Left lobe of liver (tissue), 2 donors: ENCODE results near the gene TBC1D16. TPM values are rescaled to one million over a fixed set of nuclear protein-coding genes. Genes with fewer than 3 reads are reported as not detected.

Experiments
- ATAC-seq: fragments of 200-7000 bp; cut with Tn5 transposase; one replicate; pipeline ENCODE4 v1.9.1; 2020; ENCODE audit warnings: mild to moderate bottlenecking, moderate library complexity
- DNase-seq: peaks from one replicate; pipeline ENCODE4 v3.0.0-alpha.2; 2020; ENCODE audit warnings: low spot score
- total RNA-seq: library from RNA; stranded (reverse); gene quantifications from one replicate; pipeline ENCODE4 v1.2.1, GENCODE V29; 2021
- donor health status: DM: no; HTN: no; CAD: no; lungs with moderate emphysema.
- donor health status: DM: no; HTN: yes; CAD: no.

The TBC1D16 gene
- total RNA-seq, 1 donor from 2014 or later, result 16.4 TPM

- no peak for ATAC-seq
- DNase-seq, result peak; percentile 38
Observed at GRCh38 chr17:79954281-79955166, 81.1 kb downstream of the TBC1D16 start.

DNA sequence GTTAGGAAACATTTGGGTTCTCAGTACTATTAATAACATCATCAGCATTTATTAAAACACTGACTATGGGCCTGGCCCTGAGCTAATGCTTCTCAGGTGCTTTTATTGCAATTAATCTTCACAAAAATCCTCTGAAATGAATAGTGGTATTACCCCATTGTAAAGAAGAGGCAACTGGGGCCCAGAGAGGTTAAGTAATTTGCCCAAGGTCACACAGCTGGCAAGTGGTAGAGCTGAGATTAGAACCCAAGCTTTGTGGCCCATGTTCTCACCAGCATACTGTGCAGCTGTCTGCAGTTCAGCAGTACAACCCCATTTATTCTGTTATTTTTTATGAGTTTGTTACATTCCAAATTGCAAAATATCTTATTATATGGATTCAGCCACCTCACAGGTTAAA lies 82.3 kb downstream of the TBC1D16 start:
- ATAC-seq (no peak), DNase-seq (no peak)

DNA sequence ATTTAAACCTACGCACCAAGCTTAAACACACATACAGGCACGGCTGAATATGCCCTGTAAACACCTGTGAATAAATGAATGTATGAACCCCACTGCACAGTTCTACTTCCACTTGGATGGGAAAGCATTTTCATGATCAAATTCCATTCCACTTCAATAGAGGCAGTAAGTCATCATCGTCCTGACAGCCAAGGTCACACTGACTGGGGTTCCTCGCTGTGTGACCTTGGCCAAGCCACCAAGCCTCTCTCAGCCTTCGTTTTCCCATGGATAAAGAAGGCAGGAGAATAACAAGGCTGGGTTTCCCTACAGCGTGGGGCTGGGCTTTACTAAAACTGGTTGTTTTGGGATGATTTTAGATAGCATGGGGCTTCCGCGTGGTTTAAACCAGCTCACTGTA lies 82.8 kb downstream of the TBC1D16 start:
- ATAC-seq, result no peak
- DNase-seq, result peak; percentile 10

DNA sequence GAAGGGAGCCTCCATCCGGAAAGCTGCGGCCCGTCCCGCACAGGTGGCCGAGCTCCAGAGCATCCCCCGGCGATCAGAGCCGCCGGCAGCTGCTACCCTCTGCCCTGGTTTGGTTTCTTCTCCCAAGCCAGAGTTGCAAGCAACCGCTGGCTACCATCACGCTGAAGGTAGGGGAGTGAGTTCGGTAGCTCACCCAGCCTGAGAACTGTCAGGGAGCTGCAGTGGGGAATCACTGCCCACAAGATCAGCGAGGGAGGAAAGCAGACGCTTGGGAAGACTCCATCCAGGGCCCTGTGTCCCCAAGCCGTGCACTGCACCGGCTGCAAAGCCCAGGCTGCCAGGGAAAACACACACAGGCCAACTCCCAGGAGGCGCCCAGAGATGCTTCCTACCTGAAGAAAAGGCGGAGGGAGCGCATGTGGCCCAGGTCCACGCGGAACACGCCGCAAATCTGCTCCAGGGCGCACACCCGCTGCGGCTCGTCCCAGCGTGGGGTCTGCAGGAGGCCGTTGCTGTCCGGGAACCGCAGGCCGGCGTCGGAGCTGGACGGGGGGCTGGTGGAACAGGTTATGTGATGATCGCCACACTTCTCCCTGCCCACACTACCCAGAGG lies 83.3 kb downstream of the TBC1D16 start:
- peak; percentile 40 for DNase-seq
- no peak for ATAC-seq

DNA sequence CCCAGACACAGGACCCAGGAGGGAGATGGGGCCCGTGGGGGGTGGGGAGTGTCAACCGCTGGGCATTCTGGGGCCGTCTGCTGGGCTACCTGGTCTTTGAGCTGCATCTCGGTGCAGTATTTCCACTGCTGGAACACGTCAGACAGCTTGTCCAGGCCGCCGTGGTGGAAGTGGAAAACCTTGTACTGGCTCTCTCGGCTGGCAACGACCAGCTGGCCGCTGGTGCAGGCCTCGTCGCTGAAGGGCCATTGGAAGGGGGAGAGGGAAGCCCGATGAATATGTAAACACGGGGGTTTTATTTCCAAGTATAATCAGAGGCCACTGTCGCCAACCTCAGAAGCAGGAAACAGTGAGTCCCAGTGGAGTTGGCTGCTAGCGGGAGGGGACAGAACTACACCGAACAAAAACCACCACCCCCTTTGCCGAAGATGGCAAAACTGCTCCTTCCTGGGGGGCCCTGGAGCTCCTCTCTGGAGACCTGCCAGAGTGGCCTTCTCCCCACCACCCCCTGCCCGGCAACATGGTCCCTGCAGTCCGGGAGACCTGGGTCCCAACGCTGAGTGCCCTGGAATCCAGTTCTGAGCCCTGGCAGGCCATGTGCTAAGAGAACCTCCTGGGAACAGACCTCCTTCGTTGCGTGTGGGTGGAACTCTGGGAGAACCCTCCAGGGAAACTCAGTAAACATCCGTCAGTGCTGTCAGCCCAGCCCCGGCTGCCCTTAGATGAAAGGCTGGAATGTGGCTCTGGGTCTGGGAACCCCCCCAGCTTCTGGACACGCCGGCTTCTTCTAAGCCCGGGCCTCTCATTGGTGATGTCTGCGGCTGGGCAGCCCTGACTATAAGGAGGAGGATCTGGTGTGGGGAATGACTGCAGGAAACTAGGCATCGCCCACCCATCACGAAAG lies 84.1 kb downstream of the TBC1D16 start:
- DNase-seq (peak; percentile 40), ATAC-seq (peak; percentile 9)

DNA sequence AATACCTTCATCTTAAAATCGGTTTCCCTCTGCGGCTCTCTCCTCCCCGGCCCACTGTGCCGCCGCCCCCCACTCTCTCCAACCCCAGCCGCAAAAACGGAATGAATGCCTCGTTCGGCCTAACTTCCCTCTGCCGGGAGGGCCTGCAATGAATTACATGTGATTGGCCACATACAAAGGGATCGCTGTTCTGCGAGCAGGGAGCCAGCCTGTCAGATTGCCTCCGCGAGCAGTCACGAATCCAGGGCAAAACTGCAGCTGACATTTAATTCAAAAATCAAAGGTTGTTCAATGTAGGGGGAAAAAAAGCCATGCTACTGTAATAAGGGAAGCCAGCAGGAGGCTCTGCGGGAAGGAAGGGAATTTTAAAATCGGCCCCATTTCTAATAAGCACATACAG lies 84.9 kb downstream of the TBC1D16 start:
- no peak for ATAC-seq
- peak; percentile 33 for DNase-seq

- ATAC-seq, result no peak
Observed at GRCh38 chr17:79950306-79950705, 85.4 kb downstream of the TBC1D16 start.

GRCh38 chr17:79949656-79950209 lies 85.9 kb downstream of the TBC1D16 start:
- DNase-seq (peak; percentile 43), ATAC-seq (no peak)

More at GRCh38 chr17:79950306-79950705, 85.4 kb downstream of the TBC1D16 start:
- DNase-seq, result peak; percentile 43

DNA sequence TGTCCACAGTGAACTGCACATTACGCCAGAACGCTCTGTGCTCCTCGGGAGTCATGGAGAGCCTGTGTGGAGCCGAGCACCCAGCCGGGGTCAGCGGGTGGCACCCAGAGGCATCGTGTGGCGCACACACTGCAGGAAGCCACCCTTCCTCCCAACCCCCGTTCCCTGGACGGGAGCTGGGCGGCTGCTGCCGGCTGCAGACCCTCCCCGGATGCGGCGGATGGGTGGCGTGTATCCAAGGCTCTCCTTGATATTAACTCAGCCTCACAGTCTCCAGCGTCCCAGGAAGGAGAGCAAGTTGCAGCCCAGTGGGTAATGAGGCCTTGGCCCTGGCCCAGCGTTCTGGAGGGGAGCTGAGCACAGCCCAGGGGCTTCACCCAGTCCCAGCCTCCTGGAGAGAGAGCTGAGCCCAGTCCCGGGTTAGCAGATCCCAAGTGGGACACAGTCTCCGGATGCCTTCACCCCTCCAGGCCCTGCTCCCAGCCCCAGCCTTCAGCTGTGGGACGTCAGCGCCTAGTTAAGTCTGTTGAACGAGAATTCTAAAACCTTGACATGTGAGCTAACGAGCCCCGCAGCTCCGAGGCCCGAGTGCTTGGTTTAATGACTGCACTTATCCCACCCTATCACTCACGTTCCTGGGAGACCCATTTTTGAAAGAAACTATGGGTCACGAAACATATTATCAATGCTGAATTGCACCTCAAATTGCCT lies 86.6 kb downstream of the TBC1D16 start:
- no peak for ATAC-seq
- peak; percentile 41 for DNase-seq

GRCh38 chr17:79948406-79948944 lies 87.2 kb downstream of the TBC1D16 start:
- no peak for ATAC-seq

GRCh38 chr17:79947351-79948031 lies 88.2 kb downstream of the TBC1D16 start:
- DNase-seq (peak; percentile 43), ATAC-seq (no peak)

More at GRCh38 chr17:79948406-79948944, 87.2 kb downstream of the TBC1D16 start:
- peak; percentile 37 for DNase-seq

GRCh38 chr17:79946352-79947231 lies 89.1 kb downstream of the TBC1D16 start:
- DNase-seq (peak; percentile 40), ATAC-seq (no peak)

GRCh38 chr17:79945591-79946255 lies 89.9 kb downstream of the TBC1D16 start:
- DNase-seq, result peak; percentile 38

GRCh38 chr17:79944821-79945391 lies 90.8 kb downstream of the TBC1D16 start:
- ATAC-seq, result no peak
- peak; percentile 42 for DNase-seq

More at GRCh38 chr17:79945591-79946255, 89.9 kb downstream of the TBC1D16 start:
- no peak for ATAC-seq

DNA sequence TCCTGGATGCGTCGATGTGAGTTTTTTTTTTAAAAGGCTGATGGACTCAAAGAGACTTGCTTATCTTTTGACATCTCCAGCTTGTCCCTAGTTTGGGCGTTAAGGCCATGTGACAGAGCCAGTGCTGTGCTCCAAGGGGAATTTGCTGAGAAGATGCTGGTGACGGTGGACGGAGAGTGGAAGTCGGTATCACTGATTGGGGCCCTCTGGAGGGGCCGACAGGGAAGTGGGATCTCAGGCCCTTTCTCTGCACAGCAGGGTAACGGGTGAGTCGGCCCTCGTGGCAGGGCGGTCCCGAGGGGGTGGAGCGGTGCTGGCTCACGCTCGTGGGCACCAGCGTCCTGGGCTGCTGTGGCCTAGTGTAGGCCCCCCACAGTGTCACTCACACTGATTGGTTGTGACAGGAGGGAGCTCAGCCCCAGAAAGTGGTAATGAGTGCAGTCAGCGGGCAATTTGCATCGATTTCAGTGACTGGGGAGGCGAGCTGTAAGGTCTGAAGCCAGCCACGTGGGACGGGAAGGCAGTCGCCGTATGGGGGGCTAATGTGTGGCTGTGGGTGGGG lies 91.3 kb downstream of the TBC1D16 start:
- DNase-seq, result peak; percentile 43
- no peak for ATAC-seq

DNA sequence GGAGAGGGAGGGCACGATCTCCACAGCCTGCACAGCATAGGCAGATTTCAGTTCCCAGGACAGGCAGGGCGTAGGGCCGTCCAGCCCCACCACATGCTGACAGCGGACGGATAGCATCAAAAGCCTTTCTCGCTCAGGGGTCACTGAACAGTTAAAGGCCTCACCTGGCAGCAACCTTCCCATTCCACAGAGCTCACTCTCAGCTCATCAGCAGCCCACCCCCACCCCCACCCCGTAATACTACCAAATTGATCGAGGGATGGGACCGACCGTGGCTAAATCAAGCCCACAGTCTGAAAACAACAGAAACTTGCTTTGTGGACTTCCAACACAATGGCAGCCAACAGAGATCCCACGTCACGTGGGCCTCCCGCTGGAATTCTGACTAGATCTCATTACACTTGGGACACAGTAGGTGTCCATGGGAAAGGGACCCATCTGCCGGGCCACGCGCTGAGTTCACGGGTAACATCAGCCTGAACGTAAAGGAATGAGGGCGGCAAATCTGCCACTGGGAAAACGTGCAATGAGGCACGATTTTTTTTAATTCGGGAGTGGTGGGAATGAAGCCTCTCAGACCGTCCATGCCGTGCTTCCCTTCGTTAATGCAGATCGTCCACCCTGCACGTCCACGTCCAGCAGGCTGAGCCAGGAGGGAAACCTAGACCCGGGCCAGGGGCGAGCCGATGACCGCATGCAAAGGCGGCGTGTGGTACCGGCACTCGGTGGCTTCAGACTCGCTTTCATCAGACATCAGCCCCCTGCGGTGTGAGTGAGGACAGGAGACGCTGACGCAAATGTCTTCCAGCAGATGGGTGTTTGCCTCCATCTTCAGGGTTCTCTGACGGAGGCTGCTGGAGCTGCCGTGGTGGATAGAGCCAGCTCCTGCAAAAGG lies 92.1 kb downstream of the TBC1D16 start:
- ATAC-seq (no peak), DNase-seq (peak; percentile 39)
